ENCODE results near the gene PM20D1.

Gene PM20D1

GRCh38 chr1:205856433-205856832 lies 6.5 kb upstream of the PM20D1 start:
- no peak for TF ChIP-seq YY1 (IDR thresholded peaks at IDR 0.05; ENCODE audit: low read depth)
- TF ChIP-seq FOXM1 (IDR thresholded peaks at IDR 0.05; ENCODE audit: borderline replicate concordance, low read depth), result no peak
- TF ChIP-seq RAD21 (IDR thresholded peaks at IDR 0.05; ENCODE audit: low read depth), result no peak
- no peak for TF ChIP-seq ZBTB7A (IDR thresholded peaks at IDR 0.05; ENCODE audit: low read depth)
- no peak for TF ChIP-seq EGR1 (IDR thresholded peaks at IDR 0.05)
- no peak for TF ChIP-seq USF1 (IDR thresholded peaks at IDR 0.05)
- no peak for TF ChIP-seq TCF12 (IDR thresholded peaks at IDR 0.05; ENCODE audit: low read depth)
- no peak for TF ChIP-seq EP300 (IDR thresholded peaks at IDR 0.05; ENCODE audit: borderline replicate concordance)
- no peak for TF ChIP-seq TEAD4 (IDR thresholded peaks at IDR 0.05)
- TF ChIP-seq CEBPB (IDR thresholded peaks at IDR 0.05), result no peak
- no peak for TF ChIP-seq TAF1 (IDR thresholded peaks at IDR 0.05; ENCODE audit: low read depth)
- TF ChIP-seq REST (IDR thresholded peaks at IDR 0.05; ENCODE audit: low read depth), result no peak
- TF ChIP-seq NFIC (IDR thresholded peaks at IDR 0.05), result no peak
- no peak for TF ChIP-seq CREB1 (IDR thresholded peaks at IDR 0.05; ENCODE audit: low read depth)
- no peak for TF ChIP-seq MAX (IDR thresholded peaks at IDR 0.05)

GRCh38 chr1:205852969-205853368 lies 3.0 kb upstream of the PM20D1 start:
- no peak for TF ChIP-seq ZBTB7A (IDR thresholded peaks at IDR 0.05; ENCODE audit: low read depth)
- TF ChIP-seq CREB1 (IDR thresholded peaks at IDR 0.05; ENCODE audit: low read depth), result no peak
- no peak for TF ChIP-seq REST (IDR thresholded peaks at IDR 0.05; ENCODE audit: low read depth)
- TF ChIP-seq RAD21 (IDR thresholded peaks at IDR 0.05; ENCODE audit: low read depth), result no peak
- no peak for TF ChIP-seq TCF12 (IDR thresholded peaks at IDR 0.05; ENCODE audit: low read depth)
- no peak for TF ChIP-seq EP300 (IDR thresholded peaks at IDR 0.05; ENCODE audit: borderline replicate concordance)
- no peak for TF ChIP-seq NFIC (IDR thresholded peaks at IDR 0.05)
- TF ChIP-seq MAX (IDR thresholded peaks at IDR 0.05), result no peak

GRCh38 chr1:205851993-205852392 lies 2.1 kb upstream of the PM20D1 start:
- TF ChIP-seq TCF12 (IDR thresholded peaks at IDR 0.05; ENCODE audit: low read depth) (no peak), FOXM1 (IDR thresholded peaks at IDR 0.05; ENCODE audit: borderline replicate concordance, low read depth) (no peak), MAX (IDR thresholded peaks at IDR 0.05) (no peak), CREB1 (IDR thresholded peaks at IDR 0.05; ENCODE audit: low read depth) (no peak), TEAD4 (IDR thresholded peaks at IDR 0.05) (no peak), REST (IDR thresholded peaks at IDR 0.05; ENCODE audit: low read depth) (no peak), EGR1 (IDR thresholded peaks at IDR 0.05) (no peak), USF1 (IDR thresholded peaks at IDR 0.05) (no peak), YY1 (IDR thresholded peaks at IDR 0.05; ENCODE audit: low read depth) (no peak), EP300 (IDR thresholded peaks at IDR 0.05; ENCODE audit: borderline replicate concordance) (no peak), TAF1 (IDR thresholded peaks at IDR 0.05; ENCODE audit: low read depth) (no peak), RAD21 (IDR thresholded peaks at IDR 0.05; ENCODE audit: low read depth) (no peak), NFIC (IDR thresholded peaks at IDR 0.05) (no peak), ZBTB7A (IDR thresholded peaks at IDR 0.05; ENCODE audit: low read depth) (no peak), CEBPB (IDR thresholded peaks at IDR 0.05) (no peak)

- no peak for TF ChIP-seq NFIC (IDR thresholded peaks at IDR 0.05)
- no peak for TF ChIP-seq EP300 (IDR thresholded peaks at IDR 0.05; ENCODE audit: borderline replicate concordance)
- no peak for TF ChIP-seq TAF1 (IDR thresholded peaks at IDR 0.05; ENCODE audit: low read depth)
- TF ChIP-seq REST (IDR thresholded peaks at IDR 0.05; ENCODE audit: low read depth), result no peak
- TF ChIP-seq FOXM1 (IDR thresholded peaks at IDR 0.05; ENCODE audit: borderline replicate concordance, low read depth), result no peak
- no peak for TF ChIP-seq CREB1 (IDR thresholded peaks at IDR 0.05; ENCODE audit: low read depth)
- TF ChIP-seq RAD21 (IDR thresholded peaks at IDR 0.05; ENCODE audit: low read depth), result no peak
- no peak for TF ChIP-seq TCF12 (IDR thresholded peaks at IDR 0.05; ENCODE audit: low read depth)
- TF ChIP-seq YY1 (IDR thresholded peaks at IDR 0.05; ENCODE audit: low read depth), result no peak
- no peak for TF ChIP-seq CEBPB (IDR thresholded peaks at IDR 0.05)
- TF ChIP-seq EGR1 (IDR thresholded peaks at IDR 0.05), result no peak
- no peak for TF ChIP-seq TEAD4 (IDR thresholded peaks at IDR 0.05)
- no peak for TF ChIP-seq MAX (IDR thresholded peaks at IDR 0.05)
- TF ChIP-seq USF1 (IDR thresholded peaks at IDR 0.05), result no peak
Measured at GRCh38 chr1:205843036-205843859, 6.7 kb downstream of the PM20D1 start.

Data from Ishikawa (cell line).